ENCODE measurements around the gene EPB41L2. TPM values are rescaled to one million over a fixed set of nuclear protein-coding genes. Genes with fewer than 3 reads are reported as not detected.

Gene EPB41L2
- total RNA-seq, 1 experiment from 2014 or later = 181 TPM

DNA sequence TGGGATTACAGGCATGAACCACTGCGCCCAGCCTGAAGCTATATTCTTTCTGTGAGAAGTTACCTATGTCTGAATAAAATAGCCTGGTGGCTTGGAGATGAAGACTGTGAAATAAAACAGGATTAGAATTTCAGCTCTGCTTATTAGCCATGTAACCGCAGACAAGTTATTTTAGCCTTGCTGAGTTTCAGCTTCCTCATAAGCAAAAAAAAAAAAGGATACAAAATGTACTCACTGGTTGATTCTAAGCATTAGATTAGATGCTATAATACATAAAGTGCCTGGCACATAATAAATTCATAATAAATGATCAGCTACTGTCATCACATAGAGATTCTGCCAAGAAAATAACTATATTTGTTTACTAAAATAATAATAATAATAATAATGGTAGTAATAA is 98.8 kb downstream of the EPB41L2 start:
- no peak overlapping the region for H3K4me3 ChIP-seq (ENCODE audit: low read depth, low read length, poor library complexity, severe bottlenecking)
- no peaks in the 10 kb centered on the region for H3K36me3 ChIP-seq (ENCODE audit: insufficient read depth, low read length, poor library complexity, severe bottlenecking)
- TF ChIP-seq CTCF (conservative IDR thresholded peaks at IDR 0.05; ENCODE audit: low read depth, low read length) (no peak), EZH2 (IDR thresholded peaks at IDR 0.05; ENCODE audit: borderline replicate concordance, low read depth, low read length, poor library complexity, severe bottlenecking) (no peak)
- intact Hi-C loops (cut with micrococcal nuclease; ENCODE audit: unreplicated experiment) = no loop called here
- no peak for DNase-seq (ENCODE audit: low spot score)
- H3K9me3 ChIP-seq (ENCODE audit: low read depth, low read length, poor library complexity, severe bottlenecking) = no peaks in the 10 kb centered on the region
- ChIA-PET POLR2A (ENCODE audit: low non-redundant PET) (no interaction called here), CTCF (no interaction called here)
- peaks cover 60% of the 10 kb centered on the region for H3K4me1 ChIP-seq (ENCODE audit: insufficient read depth, low read length, poor library complexity, severe bottlenecking)
- no peaks in the 10 kb centered on the region for H3K27me3 ChIP-seq (replicated peaks; ENCODE audit: insufficient read depth, low read depth, low read length, poor library complexity)
- BruUV-seq (replicated peaks) = no TSS peak
- no peak overlapping the region for H3K27ac ChIP-seq (ENCODE audit: low read depth, low read length, poor library complexity, severe bottlenecking)

DNA sequence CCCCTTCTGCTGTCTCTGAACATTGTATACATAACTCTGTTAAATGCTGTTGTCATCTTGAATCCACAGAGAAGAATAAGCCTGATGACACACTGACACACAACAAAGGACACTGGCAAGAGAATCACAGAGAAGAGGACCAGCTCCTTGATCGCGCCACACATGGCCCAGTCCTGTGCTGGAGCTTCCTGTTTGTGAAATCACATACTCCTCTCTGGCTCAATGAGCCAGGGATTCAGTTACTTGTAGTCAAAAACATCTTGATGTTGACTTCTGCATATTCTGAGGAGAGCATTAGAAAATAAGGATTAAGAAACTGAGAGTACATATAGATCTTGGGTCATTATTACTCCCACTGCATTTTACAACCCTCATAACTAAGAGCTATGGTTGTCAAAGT is 100.1 kb downstream of the EPB41L2 start:
- Histone ChIP-seq H3K9me3 (ENCODE audit: low read depth, low read length, poor library complexity, severe bottlenecking) (no peaks in the 10 kb centered on the region), H3K27ac (ENCODE audit: low read depth, low read length, poor library complexity, severe bottlenecking) (no peak overlapping the region), H3K27me3 (replicated peaks; ENCODE audit: insufficient read depth, low read depth, low read length, poor library complexity) (no peaks in the 10 kb centered on the region), H3K4me1 (ENCODE audit: insufficient read depth, low read length, poor library complexity, severe bottlenecking) (peaks cover 48% of the 10 kb centered on the region), H3K36me3 (ENCODE audit: insufficient read depth, low read length, poor library complexity, severe bottlenecking) (no peaks in the 10 kb centered on the region), H3K4me3 (ENCODE audit: low read depth, low read length, poor library complexity, severe bottlenecking) (no peak overlapping the region)
- CTCF ChIA-PET = no interaction called here
- DNase-seq (ENCODE audit: low spot score) = no peak
- TF ChIP-seq CTCF (conservative IDR thresholded peaks at IDR 0.05; ENCODE audit: low read depth, low read length) (no peak), EZH2 (IDR thresholded peaks at IDR 0.05; ENCODE audit: borderline replicate concordance, low read depth, low read length, poor library complexity, severe bottlenecking) (no peak)
- no TSS peak for BruUV-seq (replicated peaks)
- intact Hi-C loops (cut with micrococcal nuclease; ENCODE audit: unreplicated experiment) = no loop called here
- POLR2A ChIA-PET (ENCODE audit: low non-redundant PET) = no interaction called here

DNA sequence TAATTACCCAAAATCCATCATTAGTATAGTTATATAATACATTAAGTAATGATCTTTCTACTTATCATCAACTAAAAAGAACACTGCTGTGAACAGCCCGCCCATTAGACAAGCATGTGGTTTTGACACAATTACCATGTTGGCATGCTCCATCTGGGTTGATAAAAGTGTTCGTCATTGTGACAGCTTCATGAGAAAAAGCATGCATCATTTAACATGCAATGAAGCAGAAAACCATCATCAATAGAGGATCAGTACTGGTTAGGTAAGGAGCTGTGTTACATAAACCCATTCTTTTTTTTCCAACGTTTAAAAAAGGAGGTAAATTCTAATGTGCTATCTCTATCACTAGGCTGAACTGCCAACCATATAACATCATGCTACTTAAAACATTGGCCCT is 101.9 kb downstream of the EPB41L2 start:
- intact Hi-C loops (cut with micrococcal nuclease; ENCODE audit: unreplicated experiment) = no loop called here
- BruUV-seq (replicated peaks) = no TSS peak
- H3K4me1 ChIP-seq (ENCODE audit: insufficient read depth, low read length, poor library complexity, severe bottlenecking) = peaks cover 31% of the 10 kb centered on the region
- no peaks in the 10 kb centered on the region for H3K36me3 ChIP-seq (ENCODE audit: insufficient read depth, low read length, poor library complexity, severe bottlenecking)
- no peak overlapping the region for H3K27ac ChIP-seq (ENCODE audit: low read depth, low read length, poor library complexity, severe bottlenecking)
- no peak for DNase-seq (ENCODE audit: low spot score)
- TF ChIP-seq CTCF (conservative IDR thresholded peaks at IDR 0.05; ENCODE audit: low read depth, low read length) (no peak), EZH2 (IDR thresholded peaks at IDR 0.05; ENCODE audit: borderline replicate concordance, low read depth, low read length, poor library complexity, severe bottlenecking) (no peak)
- ChIA-PET POLR2A (ENCODE audit: low non-redundant PET) (no interaction called here), CTCF (no interaction called here)
- no peaks in the 10 kb centered on the region for H3K9me3 ChIP-seq (ENCODE audit: low read depth, low read length, poor library complexity, severe bottlenecking)
- no peaks in the 10 kb centered on the region for H3K27me3 ChIP-seq (replicated peaks; ENCODE audit: insufficient read depth, low read depth, low read length, poor library complexity)
- H3K4me3 ChIP-seq (ENCODE audit: low read depth, low read length, poor library complexity, severe bottlenecking) = no peak overlapping the region
